AG09309 (cell line): ENCODE data around the gene UFD1.

Experiments
- DNase-seq: peaks from one replicate; pipeline ENCODE4 v3.0.0-alpha.2; 2010; ENCODE audit warnings: low read depth
- H3K4me3 ChIP-seq: 2 replicates; pipeline ENCODE4 v1.5.1; 2011; ENCODE audit warnings: mild to moderate bottlenecking, low read depth, low read length, moderate library complexity; ENCODE audit not compliant: control insufficient read depth
- CTCF ChIP-seq: IDR thresholded peaks from 2 replicates; pipeline ENCODE4 v1.5.1; 2011; ENCODE audit warnings: mild to moderate bottlenecking, low read depth, low read length, inconsistent platforms; ENCODE audit not compliant: insufficient read depth, control insufficient read depth; ENCODE audit errors: missing control alignments

Gene UFD1

GRCh38 chr22:19472233-19472632 is 6.8 kb downstream of the UFD1 start:
- H3K4me3 ChIP-seq: no peak overlapping the region
- DNase-seq: no peak
- no peak for TF ChIP-seq CTCF

- no peak for TF ChIP-seq CTCF
- H3K4me3 ChIP-seq: no peak overlapping the region
- no peak for DNase-seq
Measured at GRCh38 chr22:19471572-19471971, 7.4 kb downstream of the UFD1 start.

- DNase-seq: no peak
- no peak overlapping the region for H3K4me3 ChIP-seq
- no peak for TF ChIP-seq CTCF
Measured at GRCh38 chr22:19470010-19470409, 9.0 kb downstream of the UFD1 start.

GRCh38 chr22:19469421-19469820 is 9.6 kb downstream of the UFD1 start:
- H3K4me3 ChIP-seq: no peak overlapping the region
- no peak for DNase-seq
- no peak for TF ChIP-seq CTCF

GRCh38 chr22:19467912-19468311 is 11.1 kb downstream of the UFD1 start:
- no peak for TF ChIP-seq CTCF
- no peak for DNase-seq
- no peak overlapping the region for H3K4me3 ChIP-seq

GRCh38 chr22:19466848-19467752 is 11.9 kb downstream of the UFD1 start:
- no peak for DNase-seq
- no peak overlapping the region for H3K4me3 ChIP-seq
- TF ChIP-seq CTCF: no peak
